HG02759 (cell line): ENCODE measurements around the gene PDXP.
A peak's percentile ranks its signal among the peaks of the same experiment; 100 is the strongest.
"Not testable (repeated sequence)": the region's sequence is repeated elsewhere in the genome, so short reads cannot be mapped to it uniquely, and the experiment has no call there.

Experiments used
- ATAC-seq: cut with Tn5 transposase; IDR thresholded peaks from one replicate; pipeline ENCODE4 v1.9.1; 2021; ENCODE audit warnings: mild to moderate bottlenecking, moderate library complexity; ENCODE audit not compliant: unreplicated experiment

PDXP gene

DNA sequence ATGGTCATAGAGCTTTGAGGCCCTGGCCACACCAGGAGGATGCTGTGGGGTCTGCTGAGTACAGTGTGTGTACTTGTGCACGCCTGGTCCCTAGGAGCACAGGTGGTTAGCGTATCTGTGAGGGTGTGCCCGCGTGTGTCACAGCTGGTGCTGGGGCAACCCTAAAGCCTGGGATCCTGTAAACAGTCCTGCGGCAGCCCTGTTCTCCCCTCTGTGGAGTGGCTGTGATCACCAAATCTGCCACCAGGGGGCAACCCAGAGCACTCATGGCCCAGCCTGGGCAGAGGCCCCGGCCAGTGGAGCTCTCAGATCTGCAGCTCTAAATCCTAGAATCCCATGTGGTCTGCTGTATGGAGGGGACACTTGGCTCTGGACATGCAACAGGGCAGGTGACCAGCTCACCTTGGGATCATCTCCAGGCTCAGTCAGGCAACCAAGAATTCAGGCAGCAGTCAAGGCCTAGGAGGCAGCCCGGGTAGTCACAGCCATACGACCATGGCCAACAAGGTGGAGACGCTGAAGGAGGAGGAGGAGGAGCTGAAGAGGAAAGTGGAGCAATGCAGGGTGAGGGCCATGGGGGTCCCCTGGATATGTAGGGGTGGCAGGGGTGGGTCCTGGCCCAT lies 15.2 kb upstream of the PDXP start:
- peak; percentile 48 for ATAC-seq

DNA sequence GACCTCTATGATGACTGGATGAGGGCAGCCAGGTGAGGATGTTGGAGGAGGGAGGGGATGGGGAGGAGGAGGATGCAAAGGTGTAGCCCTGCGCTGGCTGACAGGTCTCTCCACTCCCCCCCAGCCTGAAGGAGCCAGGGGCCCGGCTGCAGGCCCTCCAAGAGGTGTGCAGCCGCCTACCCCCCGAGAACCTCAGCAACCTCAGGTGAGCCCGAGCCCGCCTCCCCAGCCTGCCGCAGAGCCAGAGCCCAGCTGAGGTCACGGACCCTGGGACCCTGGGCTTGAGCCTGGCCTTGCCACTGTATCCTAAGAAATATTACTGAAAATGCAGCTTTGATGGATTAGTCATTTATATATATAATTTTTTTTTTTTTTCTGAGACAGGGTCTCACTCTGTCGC lies 11.2 kb upstream of the PDXP start:
- ATAC-seq, result no peak

GRCh38 chr22:37647928-37648327 lies 10.6 kb upstream of the PDXP start:
- no peak for ATAC-seq

DNA sequence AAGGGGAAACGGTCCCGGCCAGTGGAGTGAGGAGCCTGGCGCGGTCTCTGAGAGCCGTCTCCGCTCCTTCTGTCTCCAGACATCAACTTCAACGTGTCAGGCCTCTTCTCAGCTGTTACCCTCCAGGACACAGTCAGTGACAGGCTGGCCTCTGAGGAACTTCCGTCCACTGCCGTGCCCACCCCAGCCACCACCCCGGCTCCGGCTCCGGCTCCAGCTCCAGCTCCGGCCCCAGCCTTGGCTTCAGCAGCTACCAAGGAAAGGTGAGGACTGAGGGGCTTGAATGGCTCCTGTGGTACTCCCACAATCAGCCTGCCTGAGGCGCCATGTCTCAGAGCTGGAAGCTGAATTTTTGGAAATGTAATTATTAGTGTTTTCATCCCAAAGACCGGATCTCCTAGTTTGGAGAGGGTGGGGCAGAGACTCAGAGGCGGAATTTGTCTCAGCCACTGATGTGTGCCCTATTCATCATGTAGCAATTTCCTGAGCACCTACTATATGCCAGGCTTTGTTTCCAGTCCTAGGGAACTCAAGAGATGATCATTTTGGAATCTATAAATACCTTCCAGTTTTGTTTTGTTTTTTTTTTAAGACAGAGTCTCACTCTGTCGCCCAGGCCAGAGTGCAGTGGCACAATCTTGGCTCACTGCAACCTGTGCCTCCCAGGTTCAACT lies 7.9 kb upstream of the PDXP start:
- ATAC-seq, result no peak

GRCh38 chr22:37654563-37655251 lies 3.8 kb upstream of the PDXP start:
- ATAC-seq, result no peak

- ATAC-seq, result no peak
Observed at GRCh38 chr22:37655252-37655563, 3.3 kb upstream of the PDXP start.

DNA sequence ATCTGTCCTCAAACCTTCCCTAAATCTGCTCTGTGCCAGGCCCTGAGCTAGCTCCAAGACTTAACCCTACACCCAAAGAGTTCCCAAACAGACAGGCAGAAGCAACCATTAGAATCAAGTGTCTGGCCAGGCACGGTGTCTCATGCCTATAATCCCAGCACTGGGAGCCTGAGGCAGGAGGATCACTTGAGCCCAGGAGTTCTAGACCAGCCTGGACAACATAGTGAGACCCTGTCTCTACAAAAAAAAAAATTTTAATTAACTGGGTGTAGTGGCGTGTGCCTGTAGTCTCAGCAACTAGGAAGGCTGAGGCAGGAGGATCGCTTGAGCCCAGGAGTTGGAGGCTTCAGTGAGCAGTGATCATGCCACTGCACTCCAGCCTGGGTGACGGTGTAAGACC lies 1.9 kb upstream of the PDXP start:
- ATAC-seq, result not testable (repeated sequence)

GRCh38 chr22:37657590-37658132 lies 862 bp upstream of the PDXP start:
- no peak for ATAC-seq

DNA sequence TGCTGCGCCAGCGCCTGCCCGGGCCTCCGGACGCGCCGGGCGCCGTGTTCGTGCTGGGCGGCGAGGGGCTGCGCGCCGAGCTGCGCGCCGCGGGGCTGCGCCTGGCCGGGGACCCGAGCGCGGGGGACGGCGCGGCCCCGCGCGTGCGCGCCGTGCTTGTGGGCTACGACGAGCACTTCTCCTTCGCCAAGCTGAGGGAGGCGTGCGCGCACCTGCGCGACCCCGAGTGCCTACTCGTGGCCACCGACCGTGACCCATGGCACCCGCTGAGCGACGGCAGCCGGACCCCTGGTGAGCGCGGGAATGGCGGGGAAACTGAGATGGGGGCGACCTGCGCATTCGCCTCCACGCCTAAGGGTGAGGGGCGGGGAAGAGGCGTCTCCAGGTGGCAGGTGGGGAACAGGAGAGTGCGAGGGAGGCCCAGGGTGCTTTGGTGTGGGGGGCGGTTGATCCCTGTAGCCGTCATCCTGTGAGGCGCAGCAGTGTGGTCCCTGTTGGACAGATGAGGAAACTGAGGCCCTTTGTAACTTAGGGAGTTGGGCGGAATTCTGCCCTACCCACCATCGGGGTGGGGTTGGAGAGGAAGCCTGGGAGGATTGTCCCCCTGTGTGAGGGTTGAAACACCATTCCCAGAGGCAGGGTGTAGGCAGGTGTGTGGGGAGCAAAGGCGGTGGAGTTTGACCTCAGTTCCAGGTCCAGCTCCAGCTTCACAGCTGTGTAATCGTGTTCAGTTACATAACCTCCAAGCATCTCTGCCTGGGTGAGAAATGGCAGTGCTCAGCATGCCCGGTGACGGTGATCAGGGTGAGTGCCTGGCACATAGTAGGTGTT lies 758 bp downstream of the PDXP start:
- peak; percentile 22 for ATAC-seq

GRCh38 chr22:37659897-37660708 lies 1.6 kb downstream of the PDXP start:
- no peak for ATAC-seq

GRCh38 chr22:37660709-37661045 lies 2.2 kb downstream of the PDXP start:
- no peak for ATAC-seq

GRCh38 chr22:37661160-37661924 lies 2.8 kb downstream of the PDXP start:
- ATAC-seq, result no peak

DNA sequence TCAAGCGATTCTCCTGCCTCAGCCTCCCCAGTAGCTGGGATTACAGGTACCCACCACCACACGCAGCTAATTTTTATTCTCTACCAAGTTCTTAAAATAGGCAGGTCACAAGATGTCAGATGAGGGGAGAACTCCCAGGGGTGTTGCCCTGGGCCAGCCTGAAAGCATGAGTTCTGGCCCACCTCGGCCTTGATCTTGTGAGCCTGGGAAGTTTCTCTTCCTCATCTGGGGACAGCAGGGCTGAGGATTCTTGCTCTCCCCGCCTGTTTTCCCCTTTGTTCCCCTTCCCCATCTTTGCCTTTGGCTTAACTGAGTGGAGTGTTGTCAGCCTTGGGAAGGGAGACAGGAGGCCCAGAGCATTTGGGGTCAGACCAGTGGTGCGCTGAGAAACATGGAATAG lies 3.5 kb downstream of the PDXP start:
- no peak for ATAC-seq

DNA sequence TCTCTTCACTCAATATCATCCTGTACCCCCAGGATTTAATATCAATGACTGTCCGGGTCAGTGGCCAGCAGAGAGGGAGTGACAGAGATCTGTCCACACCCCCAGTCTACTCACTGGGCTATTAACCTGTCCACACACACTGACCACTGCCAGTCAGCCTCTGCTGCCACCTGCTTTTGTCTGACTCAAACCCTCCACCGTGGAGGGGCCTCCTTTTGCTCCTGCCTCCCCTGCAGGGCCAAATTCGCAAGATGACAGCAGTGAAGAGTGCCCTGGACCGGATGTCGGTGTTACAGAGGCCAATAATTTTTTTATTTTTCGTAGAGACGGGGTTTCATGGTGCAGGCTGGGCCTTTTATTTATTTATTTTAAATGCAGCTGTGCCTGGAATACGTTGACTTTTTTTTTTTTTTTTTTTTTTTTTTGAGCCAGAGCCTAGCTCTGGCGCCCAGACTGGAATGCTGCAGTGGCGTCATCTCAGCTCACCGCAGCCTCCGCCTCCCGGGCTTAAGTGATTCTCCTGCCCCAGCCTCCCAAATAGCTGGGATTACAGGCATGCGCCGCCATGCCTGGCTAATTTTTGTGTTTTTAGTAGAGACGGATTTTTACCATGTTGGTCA lies 5.1 kb downstream of the PDXP start:
- no peak for ATAC-seq

DNA sequence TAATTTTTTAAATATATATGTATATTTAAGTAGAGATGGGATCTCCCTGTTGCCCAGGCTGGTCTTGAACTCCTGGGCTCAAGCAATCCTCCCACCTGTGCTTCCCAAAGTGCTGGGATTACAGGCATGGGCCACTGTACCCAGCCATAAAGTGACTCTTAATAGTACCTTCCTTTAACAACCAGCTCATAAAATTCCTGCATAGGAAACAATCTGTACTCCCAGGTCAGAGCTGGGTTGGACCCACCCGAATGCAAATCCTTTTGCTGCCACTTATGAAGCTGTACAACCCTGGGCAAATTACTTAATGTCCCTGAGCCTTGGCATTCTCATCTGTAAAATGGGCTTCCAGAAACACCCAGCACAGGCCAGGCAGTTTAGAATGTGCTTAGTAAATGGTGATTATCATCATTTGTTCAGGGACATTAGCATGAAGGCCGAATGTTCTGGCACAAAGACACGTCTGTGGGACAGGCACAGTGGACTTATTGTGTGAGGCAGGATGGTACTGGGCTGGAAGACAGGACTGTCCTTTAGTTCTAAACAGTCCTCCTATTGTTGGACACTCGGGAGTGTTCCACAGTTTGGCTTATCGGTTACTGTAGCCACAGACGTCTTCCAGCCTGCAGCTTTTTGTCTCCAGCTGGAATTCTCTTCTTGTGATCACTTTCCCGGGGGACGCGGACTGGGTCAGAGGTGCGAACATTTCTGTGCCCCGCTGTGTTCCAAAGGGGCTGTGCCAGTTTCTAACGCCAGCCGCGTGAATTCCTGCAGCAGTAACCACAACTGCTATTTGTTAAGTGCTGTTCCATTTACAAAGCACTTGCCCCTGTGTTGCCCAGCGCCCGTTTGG lies 6.0 kb downstream of the PDXP start:
- ATAC-seq, result no peak

- ATAC-seq, result no peak
Observed at GRCh38 chr22:37665487-37665886, 7.0 kb downstream of the PDXP start.

- no peak for ATAC-seq
Observed at GRCh38 chr22:37669586-37669985, 11.1 kb downstream of the PDXP start.

GRCh38 chr22:37672206-37672919 lies 13.8 kb downstream of the PDXP start:
- no peak for ATAC-seq
